GM23248 (cell line): ENCODE results near the gene APPBP2. TPM values are rescaled to one million over a fixed set of nuclear protein-coding genes. Genes with fewer than 3 reads are reported as not detected.

Source experiments
- DNase-seq: peaks from one replicate; pipeline ENCODE4 v3.0.0-alpha.2; 2015
- H2AFZ ChIP-seq: fragments of 200-600 bp; sonication (generic); 2 replicates; pipeline ENCODE4 v1.6.1; 2016; ENCODE audit warnings: antibody characterized with exemption
- H3F3A ChIP-seq: fragments of 200-600 bp; sonication (generic); 2 replicates; pipeline ENCODE4 v1.6.1; 2016; ENCODE audit warnings: mild to moderate bottlenecking, antibody characterized with exemption, mixed run types; ENCODE audit not compliant: insufficient read depth
- H3K27ac ChIP-seq: fragments of 200-600 bp; sonication (generic); 2 replicates; pipeline ENCODE4 v1.5.1; 2016; ENCODE audit warnings: mild to moderate bottlenecking
- H3K27me3 ChIP-seq: fragments of 200-600 bp; sonication (generic); replicated peaks from 2 replicates; pipeline ENCODE4 v1.6.1; 2016; ENCODE audit warnings: mild to moderate bottlenecking; ENCODE audit not compliant: insufficient read depth
- H3K36me3 ChIP-seq: fragments of 200-600 bp; sonication (generic); 2 replicates; pipeline ENCODE4 v1.6.1; 2016; ENCODE audit warnings: low read depth, mild to moderate bottlenecking
- H3K4me1 ChIP-seq: fragments of 200-600 bp; sonication (generic); 2 replicates; pipeline ENCODE4 v1.6.1; 2016; ENCODE audit warnings: mild to moderate bottlenecking; ENCODE audit not compliant: insufficient read depth
- H3K4me2 ChIP-seq: fragments of 200-600 bp; sonication (generic); one replicate; pipeline ENCODE4 v1.6.1; 2016; ENCODE audit warnings: mild to moderate bottlenecking; ENCODE audit not compliant: unreplicated experiment
- H3K4me3 ChIP-seq: fragments of 200-600 bp; sonication (generic); 2 replicates; pipeline ENCODE4 v1.5.1; 2016; ENCODE audit warnings: mild to moderate bottlenecking
- H3K79me2 ChIP-seq: fragments of 200-600 bp; sonication (generic); 2 replicates; pipeline ENCODE4 v1.6.1; 2016; ENCODE audit warnings: mild to moderate bottlenecking; ENCODE audit not compliant: insufficient read depth
- H3K9ac ChIP-seq: fragments of 200-600 bp; sonication (generic); 2 replicates; pipeline ENCODE4 v1.6.1; 2016; ENCODE audit warnings: mild to moderate bottlenecking
- H3K9me2 ChIP-seq: fragments of 200-600 bp; sonication (generic); 2 replicates; pipeline ENCODE4 v1.6.1; 2016; ENCODE audit warnings: mixed run types, mild to moderate bottlenecking, moderate library complexity; ENCODE audit not compliant: insufficient read depth
- H3K9me3 ChIP-seq: fragments of 200-600 bp; sonication (generic); one replicate; pipeline ENCODE4 v1.6.1; 2017; ENCODE audit warnings: low read depth
- H4K20me1 ChIP-seq: fragments of 200-600 bp; sonication (generic); 2 replicates; pipeline ENCODE4 v1.6.0; 2016; ENCODE audit not compliant: insufficient read depth
- EZH2 ChIP-seq: fragments of 200-600 bp; sonication (generic); IDR thresholded peaks from 2 replicates; pipeline ENCODE4 v1.6.1; 2018; ENCODE audit warnings: antibody characterized with exemption, mild to moderate bottlenecking; ENCODE audit not compliant: insufficient read depth, poor library complexity, severe bottlenecking
- EZH2phosphoT487 ChIP-seq: fragments of 200-600 bp; sonication (generic); IDR thresholded peaks from 2 replicates; pipeline ENCODE4 v1.6.1; 2018; ENCODE audit warnings: antibody characterized with exemption, moderate library complexity, mild to moderate bottlenecking, low read depth; ENCODE audit not compliant: insufficient read depth
- WGBS, 2 experiments: methylation state at CpG; one replicate each; pipeline ENCODE4 v1.1.6; 2015 to 2017; ENCODE audit warnings: low lambda C conversion rate in 2 of 2, low coverage in 1 of 2; ENCODE audit errors: missing lambda C conversion rate in 2 of 2; 5-methylcytosine and 5-hydroxymethylcytosine counted together
- in situ Hi-C: fragments of 300-500 bp; cut with MboI; formaldehyde crosslinking; loops from 2 replicates; pipeline ENCODE4 v1.15.0; 2020
- polyA plus RNA-seq: library from polyadenylated mRNA; unstranded; fragments of >200 nt; fragmentation: Nextera tagmentation; extraction: Ambion mirVana; gene quantifications from 2 replicates; pipeline ENCODE4 v1.2.1, GENCODE V29; 2016
- total RNA-seq: library from RNA; depleted of rRNA; stranded (reverse); fragments of >200 nt; shearing (Covaris generic); gene quantifications from 2 replicates; pipeline ENCODE4 v1.2.3, GENCODE V29; 2014

APPBP2 gene
- total and polyA plus RNA-seq, 2 experiments from 2014 or later: 30.6 to 41.7 TPM

DNA sequence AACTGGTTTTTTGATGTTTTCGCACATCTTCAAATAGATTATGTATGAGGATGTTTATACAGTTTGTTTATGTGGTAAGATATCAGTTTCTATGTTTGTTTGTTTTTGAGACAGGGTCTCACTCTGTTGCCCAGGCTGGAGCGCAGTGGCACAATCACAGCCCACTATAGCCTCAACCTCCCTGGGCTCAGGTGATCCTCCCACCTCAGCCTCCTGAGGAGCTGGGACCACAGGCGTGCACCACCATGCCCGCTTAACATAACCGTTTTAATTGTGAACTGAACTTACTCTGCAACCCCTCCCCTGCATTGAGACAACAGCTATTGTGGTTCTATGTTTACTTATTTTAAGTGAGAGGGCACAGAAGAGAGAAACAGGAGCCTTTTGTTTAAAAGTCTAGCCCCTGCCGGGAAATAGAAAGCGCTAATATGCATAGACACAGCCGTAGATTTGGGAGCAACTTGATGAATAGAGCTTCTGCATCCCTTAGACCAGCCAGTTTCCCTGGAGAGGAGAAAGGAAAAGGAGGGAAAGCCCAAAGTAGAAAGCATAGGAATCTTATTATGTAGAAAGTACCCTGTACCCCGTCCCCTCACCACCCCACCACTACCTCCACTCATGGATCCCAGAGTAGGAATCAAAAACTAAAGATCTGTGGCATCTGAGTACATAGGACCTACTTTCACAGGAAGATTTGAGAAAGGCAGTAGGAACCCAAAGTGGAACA, 19.6 kb upstream of the APPBP2 start:
- Histone ChIP-seq H3K36me3 (no peaks in the 10 kb centered on the region), H4K20me1 (no peaks in the 10 kb centered on the region), H3K4me1 (no peaks in the 10 kb centered on the region), H3K79me2 (no peaks in the 10 kb centered on the region), H3K9me3 (no peaks in the 10 kb centered on the region), H3K27ac (no peak overlapping the region), H3K4me3 (no peak overlapping the region), H2AFZ (no peak overlapping the region), H3K4me2 (no peak overlapping the region), H3F3A (0 out of 2 replicates have a peak, but pooled peaks cover 3% of the 10 kb centered on the region), H3K9ac (no peak overlapping the region), H3K27me3 (no peaks in the 10 kb centered on the region), H3K9me2 (no peaks in the 10 kb centered on the region)
- DNase-seq: no peak
- WGBS, 2 experiments: 90 to 91% methylated on average over 9 of the region's 9 CpGs
- in situ Hi-C loops: no loop called here
- no peak for TF ChIP-seq EZH2
- no peak for TF ChIP-seq EZH2phosphoT487

DNA sequence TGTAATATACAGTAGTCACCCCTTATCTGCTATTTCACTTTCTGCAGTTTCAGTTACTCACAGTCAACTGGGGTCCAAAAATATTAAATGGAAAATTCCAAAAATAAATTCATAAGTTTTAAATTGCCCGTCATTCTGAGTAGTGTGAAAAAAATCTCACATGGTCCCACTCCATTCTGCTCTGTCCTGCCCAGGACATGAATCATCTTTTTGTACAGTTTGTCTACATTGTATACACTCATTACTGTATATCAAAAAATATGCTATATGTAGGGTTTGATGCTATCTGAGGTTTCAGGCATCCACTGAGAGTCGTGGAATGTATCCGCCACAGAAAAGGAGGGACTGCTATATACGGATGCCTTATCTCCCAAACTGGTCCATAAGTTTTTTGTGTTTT, 16.0 kb upstream of the APPBP2 start:
- no peak overlapping the region for H3K4me2 ChIP-seq
- H3F3A ChIP-seq: 0 out of 2 replicates have a peak, but pooled peaks cover 3% of the 10 kb centered on the region
- in situ Hi-C loops: no loop called here
- no peak overlapping the region for H3K27ac ChIP-seq
- no peaks in the 10 kb centered on the region for H3K27me3 ChIP-seq
- no peak overlapping the region for H2AFZ ChIP-seq
- TF ChIP-seq EZH2phosphoT487 (no peak), EZH2 (no peak)
- H3K79me2 ChIP-seq: no peaks in the 10 kb centered on the region
- H3K36me3 ChIP-seq: no peaks in the 10 kb centered on the region
- no peak overlapping the region for H3K9ac ChIP-seq
- no peaks in the 10 kb centered on the region for H3K9me3 ChIP-seq
- no peaks in the 10 kb centered on the region for H3K9me2 ChIP-seq
- no peak overlapping the region for H3K4me3 ChIP-seq
- DNase-seq: no peak
- H3K4me1 ChIP-seq: no peaks in the 10 kb centered on the region
- no peaks in the 10 kb centered on the region for H4K20me1 ChIP-seq
- WGBS, 2 experiments: 93 to 94% methylated on average over 4 of the region's 4 CpGs

DNA sequence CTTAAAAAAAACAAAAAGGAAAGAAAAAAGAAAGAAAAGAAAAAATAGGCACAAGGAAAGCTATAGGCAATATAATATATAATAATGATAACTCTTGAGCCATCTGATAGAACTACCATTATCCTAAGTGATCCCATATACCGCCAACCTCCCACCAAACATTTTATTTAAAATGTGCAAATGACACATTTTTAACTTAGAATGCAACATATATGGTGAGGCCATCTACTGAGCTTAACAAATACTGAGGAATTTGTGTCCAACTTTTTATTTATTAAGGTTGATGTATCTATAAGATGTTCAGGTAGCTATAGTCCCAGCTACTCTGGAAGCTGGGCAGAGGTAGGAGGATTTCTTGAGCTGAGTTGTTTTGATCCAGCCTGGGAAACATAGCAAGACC, 14.4 kb upstream of the APPBP2 start:
- Histone ChIP-seq H3K4me1 (no peaks in the 10 kb centered on the region), H4K20me1 (no peaks in the 10 kb centered on the region), H3F3A (no peaks in the 10 kb centered on the region; the same call in 1 of the 2 replicates), H3K36me3 (no peaks in the 10 kb centered on the region), H3K79me2 (no peaks in the 10 kb centered on the region), H3K4me3 (no peak overlapping the region), H2AFZ (no peak overlapping the region), H3K27ac (no peak overlapping the region), H3K9me2 (no peaks in the 10 kb centered on the region), H3K4me2 (no peak overlapping the region), H3K27me3 (no peaks in the 10 kb centered on the region), H3K9ac (no peak overlapping the region), H3K9me3 (no peaks in the 10 kb centered on the region)
- DNase-seq: no peak
- 80 to 96% methylated on average over 1 of the region's 1 CpG for WGBS, 2 experiments
- in situ Hi-C loops: no loop called here
- TF ChIP-seq EZH2: no peak

DNA sequence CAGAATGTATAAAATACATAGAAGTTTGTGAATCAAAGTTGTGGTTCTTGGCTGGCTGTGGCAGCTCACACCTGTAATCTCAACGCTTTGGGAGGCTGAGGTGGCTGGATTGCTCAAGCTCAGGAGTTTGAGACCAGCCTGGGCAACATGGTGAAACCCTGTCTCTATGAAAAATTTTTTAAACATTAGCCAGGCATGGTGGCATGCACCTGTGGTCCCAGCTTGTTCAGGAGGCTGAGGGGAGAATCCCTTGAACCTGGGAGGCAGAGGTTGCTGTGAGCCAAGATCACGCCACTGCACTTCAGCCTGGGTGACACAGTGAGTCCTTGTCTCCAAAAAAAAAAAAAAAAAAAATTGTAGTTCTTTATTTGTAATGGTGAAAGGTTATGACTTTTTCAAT, 13.8 kb upstream of the APPBP2 start:
- Histone ChIP-seq H3K4me2 (no peak overlapping the region), H3K4me3 (no peak overlapping the region), H3K79me2 (no peaks in the 10 kb centered on the region), H3K27ac (no peak overlapping the region), H3K9me3 (no peaks in the 10 kb centered on the region), H3K9ac (no peak overlapping the region), H3K9me2 (no peaks in the 10 kb centered on the region), H3F3A (peaks cover 6% of the 10 kb centered on the region), H3K36me3 (no peaks in the 10 kb centered on the region), H2AFZ (no peak overlapping the region), H4K20me1 (no peaks in the 10 kb centered on the region), H3K27me3 (no peaks in the 10 kb centered on the region), H3K4me1 (no peaks in the 10 kb centered on the region)
- DNase-seq: no peak
- WGBS, 2 experiments: 83 to 85% methylated on average over 2 of the region's 2 CpGs
- in situ Hi-C loops: no loop called here
- TF ChIP-seq EZH2: no peak
- no peak for TF ChIP-seq EZH2phosphoT487
